ENCODE data around the gene UMAD1. TPM values are rescaled to one million over a fixed set of nuclear protein-coding genes. Genes with fewer than 3 reads are reported as not detected.

UMAD1 gene
- 10 to 100 TPM; 16.9 to 21.8 (median 17.2) TPM for polyA plus RNA-seq

DNA sequence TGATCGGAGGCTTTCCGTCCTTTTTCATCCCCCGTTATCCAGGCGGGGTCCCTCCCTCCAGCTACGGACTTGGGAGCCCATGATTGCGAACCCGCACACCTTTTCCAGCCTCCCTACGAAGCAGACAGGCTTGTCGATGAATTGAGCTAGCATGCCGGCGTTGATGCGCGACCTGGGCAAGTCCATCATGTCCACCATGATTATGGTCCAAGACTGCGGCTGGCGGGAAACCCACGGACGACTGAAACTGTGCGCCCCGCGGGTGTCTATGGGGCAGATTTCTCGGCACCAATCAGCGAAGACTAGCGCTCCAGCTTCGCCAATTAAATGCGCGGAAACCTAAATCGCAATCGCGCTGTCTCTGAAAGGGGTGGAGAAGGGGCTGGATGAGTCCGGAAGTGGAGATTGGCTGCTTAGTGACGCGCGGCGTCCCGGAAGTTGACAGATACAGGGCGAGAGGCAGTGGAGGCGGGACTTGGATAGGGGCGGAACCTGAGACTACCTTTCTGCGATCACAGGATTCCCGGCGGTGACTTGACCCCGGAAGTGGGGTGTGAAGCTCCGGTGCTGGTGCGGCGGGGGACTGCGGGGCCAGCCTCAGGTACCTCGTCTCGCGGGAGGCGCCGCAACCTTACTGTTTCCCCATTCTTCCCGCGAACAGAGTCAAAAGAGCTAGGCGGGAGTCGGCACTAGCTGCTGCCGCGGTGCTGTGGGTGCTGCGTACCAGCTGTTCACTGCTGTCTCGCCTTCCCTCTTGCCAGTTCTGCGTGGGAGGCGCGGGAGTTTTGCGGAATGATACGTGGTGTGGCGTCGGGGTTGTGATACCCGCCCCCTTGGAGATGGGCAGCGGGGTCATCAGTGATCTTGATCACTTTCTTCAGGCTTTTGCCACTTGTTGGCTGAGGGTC lies at the start of gene UMAD1:
Gene UMAD1 (plus strand): TSS at position 532 of the 908 bp plus-strand sequence. CDS start 32,620 bp downstream, outside the sequence.
- Mint-ChIP-seq H3K36me3 (peaks cover 0 to 21% (median 17%) of the 10 kb centered on the region in 3 donors), H3K27me3 (ENCODE audit: low read depth in 3 of 3) (peaks cover 6 to 14% (median 6%) of the 10 kb centered on the region in 3 donors), H3K27ac (peak within 1 kb of the TSS; percentile 91 to 99 (median 97)), H3K4me1 (peaks cover 32 to 63% of the 10 kb centered on the region in 2 donors), H3K9me3 (no peaks in the 10 kb centered on the region), H3K4me3 (peak within 1 kb of the TSS; percentile 90 to 99 (median 98))
- peak; percentile 98 to 99 (median 98) for DNase-seq

DNA sequence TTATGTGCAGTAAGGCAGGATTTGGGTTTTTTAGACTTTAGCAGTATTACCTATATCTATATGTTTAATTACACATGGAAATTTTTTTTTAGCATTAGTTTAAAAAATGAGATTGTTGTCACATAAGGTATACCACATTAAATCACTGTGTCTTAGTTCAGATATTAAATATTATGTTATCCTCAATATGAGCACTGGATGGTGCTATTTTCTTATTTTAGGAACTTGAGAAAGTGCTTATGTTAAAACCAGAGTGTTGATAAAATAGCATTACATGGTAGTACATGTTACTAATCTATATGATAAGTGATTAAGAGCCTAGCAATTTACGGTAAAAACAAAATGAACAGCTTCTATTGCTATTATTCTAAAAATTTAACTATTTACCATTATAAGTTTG lies 45.1 kb upstream of the UMAD1 start:
- Mint-ChIP-seq H3K27me3 (ENCODE audit: low read depth in 3 of 3) (peaks cover 0 to 1% (median 0%) of the 10 kb centered on the region in 3 donors), H3K27ac (peak overlapping the region in 2 of 6 donors; percentile 19 to 66), H3K9me3 (no peaks in the 10 kb centered on the region), H3K36me3 (peaks cover 17 to 31% (median 26%) of the 10 kb centered on the region in 3 donors), H3K4me3 (peak overlapping the region in 1 of 5 donors; percentile 25), H3K4me1 (peaks cover 19 to 24% of the 10 kb centered on the region in 2 donors)
- peak; percentile 11 to 33 (median 32) for DNase-seq

DNA sequence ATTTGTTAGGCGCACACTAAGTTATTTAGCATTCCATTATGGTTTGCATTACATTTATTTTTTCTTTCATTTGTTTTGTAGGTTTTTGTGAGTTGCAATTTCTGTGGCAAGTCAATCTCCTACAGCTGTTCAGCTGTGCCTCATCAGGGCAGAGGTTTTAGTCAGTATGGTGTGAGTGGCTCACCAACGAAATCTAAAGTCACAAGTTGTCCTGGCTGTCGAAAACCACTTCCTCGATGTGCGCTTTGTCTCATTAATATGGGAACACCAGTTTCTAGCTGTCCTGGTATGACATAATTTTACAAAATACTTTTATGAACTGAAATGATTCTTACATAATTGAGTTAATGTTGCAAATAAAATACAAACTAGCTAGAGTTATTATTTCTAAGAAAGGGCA lies 44.4 kb upstream of the UMAD1 start:
- Mint-ChIP-seq H3K27me3 (ENCODE audit: low read depth in 3 of 3) (peaks cover 0 to 2% (median 0%) of the 10 kb centered on the region in 3 donors), H3K9me3 (no peaks in the 10 kb centered on the region), H3K27ac (peak overlapping the region; percentile 66 to 87 (median 78)), H3K36me3 (peaks cover 17 to 35% (median 26%) of the 10 kb centered on the region in 3 donors), H3K4me1 (peaks cover 16 to 24% of the 10 kb centered on the region in 2 donors), H3K4me3 (peak overlapping the region; percentile 54 to 82 (median 73))
- peak; percentile 42 to 65 (median 61) for DNase-seq

DNA sequence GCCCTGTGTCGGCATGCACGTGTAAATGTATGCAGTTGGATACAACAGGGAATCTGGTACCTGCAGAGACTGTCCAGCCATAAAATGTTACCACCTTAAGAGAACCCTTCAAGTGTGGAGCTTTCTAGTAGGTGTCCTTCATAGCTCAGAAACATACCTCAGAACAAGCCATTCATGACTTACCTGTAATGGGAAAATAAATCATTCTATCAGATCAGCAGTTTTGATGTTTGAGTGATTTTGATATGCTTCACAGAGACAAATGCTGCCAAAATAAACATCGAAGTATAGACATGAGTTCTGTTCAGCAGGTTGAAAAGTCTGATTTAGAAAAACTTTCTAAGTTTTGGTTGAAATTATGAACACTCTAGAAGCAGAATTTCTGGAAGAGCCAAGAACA lies 33.5 kb upstream of the UMAD1 start:
- no peaks in the 10 kb centered on the region for H3K9me3 Mint-ChIP-seq
- peaks cover 6 to 13% (median 8%) of the 10 kb centered on the region in 3 donors for H3K36me3 Mint-ChIP-seq
- DNase-seq: no peak
- no peak overlapping the region for H3K27ac Mint-ChIP-seq
- no peak overlapping the region for H3K4me3 Mint-ChIP-seq
- no peaks in the 10 kb centered on the region for H3K27me3 Mint-ChIP-seq (ENCODE audit: low read depth in 3 of 3)
- H3K4me1 Mint-ChIP-seq: no peaks in the 10 kb centered on the region

DNA sequence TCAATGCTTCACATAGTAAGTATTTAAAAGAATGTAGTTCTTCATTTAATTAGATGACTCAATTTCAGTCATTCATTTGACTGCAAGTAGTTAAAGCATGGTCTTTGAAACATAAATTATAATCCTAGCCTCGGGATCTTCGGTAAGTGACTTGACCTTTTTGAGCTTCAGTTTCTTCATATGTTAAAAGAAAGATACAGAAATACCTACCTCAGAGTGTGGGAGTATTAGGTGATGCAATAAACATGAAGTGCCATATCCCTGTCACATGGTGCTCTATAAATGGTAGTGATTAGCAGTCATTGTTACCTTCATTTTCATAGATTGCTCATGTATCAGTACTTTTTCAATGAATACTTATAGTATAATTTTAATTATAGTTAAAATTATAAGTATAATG lies 31.2 kb upstream of the UMAD1 start:
- H3K4me3 Mint-ChIP-seq: no peak overlapping the region
- H3K27ac Mint-ChIP-seq: no peak overlapping the region
- peaks cover 6 to 13% (median 12%) of the 10 kb centered on the region in 3 donors for H3K36me3 Mint-ChIP-seq
- H3K9me3 Mint-ChIP-seq: no peaks in the 10 kb centered on the region
- H3K4me1 Mint-ChIP-seq: no peaks in the 10 kb centered on the region
- no peaks in the 10 kb centered on the region for H3K27me3 Mint-ChIP-seq (ENCODE audit: low read depth in 3 of 3)
- DNase-seq: no peak

DNA sequence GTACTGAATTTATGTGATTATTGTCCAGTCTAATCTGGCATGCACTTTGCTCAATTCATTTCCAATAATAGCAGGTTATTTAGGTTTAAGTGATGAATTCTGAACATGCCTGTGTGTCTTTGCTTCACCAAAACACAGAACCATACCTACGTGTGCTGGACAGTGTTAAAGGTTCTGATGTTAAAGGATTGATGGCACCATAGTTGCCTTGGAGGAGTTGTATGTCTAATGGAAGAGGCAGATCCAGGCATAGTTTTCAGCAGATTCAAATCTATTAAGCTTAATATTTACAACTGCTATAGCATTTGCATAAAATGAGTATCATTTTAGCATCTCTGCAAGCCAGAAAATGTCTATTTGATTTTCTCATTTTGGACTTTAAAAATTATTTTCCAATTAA lies 28.0 kb upstream of the UMAD1 start:
- no peak for DNase-seq
- no peaks in the 10 kb centered on the region for H3K4me1 Mint-ChIP-seq
- no peak overlapping the region for H3K27ac Mint-ChIP-seq
- no peak overlapping the region for H3K4me3 Mint-ChIP-seq
- H3K27me3 Mint-ChIP-seq (ENCODE audit: low read depth in 3 of 3): peaks cover 0 to 1% (median 0%) of the 10 kb centered on the region in 3 donors
- peaks cover 5 to 12% (median 8%) of the 10 kb centered on the region in 3 donors for H3K36me3 Mint-ChIP-seq
- no peaks in the 10 kb centered on the region for H3K9me3 Mint-ChIP-seq

DNA sequence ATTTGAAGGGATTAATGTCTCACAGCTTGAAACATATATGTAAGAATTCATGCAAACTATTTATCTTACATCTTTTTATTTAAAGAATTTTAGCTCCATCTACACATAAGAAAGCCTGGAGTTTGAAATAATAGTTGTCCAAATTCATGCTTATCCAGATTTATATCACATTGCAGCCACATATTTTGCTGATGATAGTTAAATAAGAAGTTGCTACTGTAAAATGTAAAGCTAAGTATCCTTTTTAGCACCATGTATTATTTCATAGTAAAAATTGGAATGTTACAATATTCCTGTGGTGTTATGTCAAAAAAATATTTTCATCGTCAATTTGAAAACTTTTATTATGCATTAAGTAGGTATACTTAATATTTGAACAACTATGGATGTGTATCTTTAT lies 27.3 kb upstream of the UMAD1 start:
- DNase-seq: no peak
- no peaks in the 10 kb centered on the region for H3K4me1 Mint-ChIP-seq
- no peak overlapping the region for H3K4me3 Mint-ChIP-seq
- H3K27me3 Mint-ChIP-seq (ENCODE audit: low read depth in 3 of 3): peaks cover 0 to 1% (median 0%) of the 10 kb centered on the region in 3 donors
- H3K9me3 Mint-ChIP-seq: no peaks in the 10 kb centered on the region
- no peak overlapping the region for H3K27ac Mint-ChIP-seq
- H3K36me3 Mint-ChIP-seq: peaks cover 0 to 7% (median 3%) of the 10 kb centered on the region in 3 donors

DNA sequence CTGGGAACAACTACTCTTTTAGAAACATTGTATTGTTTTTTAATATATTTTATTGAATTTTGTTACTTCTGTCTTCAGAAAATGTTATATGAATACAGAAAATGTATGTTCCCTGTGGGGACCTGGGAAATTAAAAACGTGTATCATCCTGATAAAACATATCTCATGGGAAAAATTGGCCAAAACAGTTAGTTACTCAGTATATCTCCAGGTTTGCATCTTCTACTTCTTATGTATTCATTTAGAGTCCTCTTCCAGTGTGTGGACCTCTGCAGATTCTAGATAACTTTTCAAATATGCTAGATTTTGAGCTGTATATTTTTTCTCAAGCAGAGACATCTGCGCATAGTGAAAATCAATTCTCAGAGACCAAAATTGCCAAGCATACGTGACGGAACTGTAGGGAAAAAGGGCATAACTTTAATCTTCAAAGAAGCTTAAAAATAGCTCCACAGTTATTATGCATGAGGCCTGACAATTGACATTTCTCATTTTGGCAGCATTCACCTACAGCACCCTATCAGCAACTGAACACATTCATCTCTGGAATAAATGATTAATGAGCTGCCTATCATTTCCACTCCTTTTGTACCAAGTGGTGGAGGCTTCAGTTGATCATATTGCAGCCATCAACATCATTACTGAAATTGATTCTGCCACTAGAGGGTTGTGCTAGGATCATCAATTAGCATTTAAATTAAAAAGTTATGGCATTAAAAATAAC lies 26.4 kb upstream of the UMAD1 start:
- no peak for DNase-seq
- no peak overlapping the region for H3K27ac Mint-ChIP-seq
- H3K27me3 Mint-ChIP-seq (ENCODE audit: low read depth in 3 of 3): peaks cover 0 to 3% (median 1%) of the 10 kb centered on the region in 3 donors
- no peaks in the 10 kb centered on the region for H3K9me3 Mint-ChIP-seq
- H3K36me3 Mint-ChIP-seq: peaks cover 0 to 7% (median 3%) of the 10 kb centered on the region in 3 donors
- no peak overlapping the region for H3K4me3 Mint-ChIP-seq
- no peaks in the 10 kb centered on the region for H3K4me1 Mint-ChIP-seq

DNA sequence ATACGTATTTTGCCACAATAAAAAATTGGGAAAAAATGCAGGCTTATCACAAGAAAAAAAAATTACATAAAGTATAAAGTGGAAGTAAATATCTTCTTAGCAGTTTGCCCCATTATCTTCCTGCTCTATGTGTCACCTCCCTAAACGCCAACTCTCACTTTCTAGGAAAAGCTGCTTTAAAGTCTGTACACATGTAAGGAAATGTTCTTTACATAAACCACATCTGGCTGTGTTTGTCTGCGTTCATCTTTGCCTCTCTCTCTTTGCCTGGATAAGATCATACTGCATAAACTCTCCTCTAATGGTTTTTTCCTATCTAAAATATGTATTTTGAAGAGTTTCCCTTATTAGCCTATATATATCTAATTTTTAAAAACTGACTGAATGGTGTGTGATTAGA lies 23.0 kb upstream of the UMAD1 start:
- H3K27ac Mint-ChIP-seq: no peak overlapping the region
- no peaks in the 10 kb centered on the region for H3K9me3 Mint-ChIP-seq
- H3K27me3 Mint-ChIP-seq (ENCODE audit: low read depth in 3 of 3): peaks cover 1 to 4% (median 2%) of the 10 kb centered on the region in 3 donors
- no peaks in the 10 kb centered on the region for H3K4me1 Mint-ChIP-seq
- peaks cover 0 to under 1% (median 0%) of the 10 kb centered on the region in 3 donors for H3K36me3 Mint-ChIP-seq
- DNase-seq: no peak
- no peak overlapping the region for H3K4me3 Mint-ChIP-seq

DNA sequence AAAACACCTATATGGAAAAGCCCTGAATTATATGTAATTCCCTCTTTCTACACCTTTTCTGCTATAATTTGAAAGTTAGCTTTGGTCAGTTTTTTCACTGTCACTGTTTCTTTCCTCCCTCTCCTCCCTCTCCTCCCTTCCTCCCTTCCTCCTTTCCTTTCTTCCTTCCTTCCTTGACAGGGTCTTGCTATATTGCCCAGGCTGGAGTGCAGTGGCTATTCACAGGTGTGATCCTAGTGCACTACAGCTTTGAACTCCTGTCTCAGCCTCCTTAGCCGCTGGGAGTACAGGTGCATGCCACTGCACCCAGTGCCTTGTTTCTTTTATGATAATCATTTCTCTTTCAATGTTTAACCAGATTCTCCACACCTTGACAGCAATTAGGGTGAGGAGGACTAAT lies 22.1 kb upstream of the UMAD1 start:
- Mint-ChIP-seq H3K27ac (peak overlapping the region in 1 of 6 donors; percentile 39), H3K27me3 (ENCODE audit: low read depth in 3 of 3) (peaks cover 1 to 4% (median 2%) of the 10 kb centered on the region in 3 donors), H3K9me3 (no peaks in the 10 kb centered on the region), H3K4me1 (no peaks in the 10 kb centered on the region), H3K4me3 (no peak overlapping the region), H3K36me3 (no peaks in the 10 kb centered on the region)
- DNase-seq: no peak

DNA sequence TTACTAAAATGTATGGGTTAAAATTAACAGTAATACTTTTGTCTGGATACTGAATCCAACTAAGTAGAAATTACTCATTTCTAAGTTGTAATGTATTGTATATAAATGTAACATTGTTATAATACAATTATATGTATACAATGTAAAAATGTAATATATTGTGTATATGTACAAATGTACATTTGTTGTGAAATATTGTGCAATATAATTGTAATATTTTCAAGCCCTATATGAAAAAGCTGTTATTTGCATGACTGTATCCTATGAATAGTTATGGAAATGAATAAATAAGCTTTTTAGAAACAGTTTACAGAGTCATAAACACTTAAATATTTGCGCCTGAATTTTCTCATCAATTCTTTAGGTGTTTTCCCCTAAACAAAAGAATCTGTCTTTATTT lies 20.3 kb upstream of the UMAD1 start:
- Mint-ChIP-seq H3K27me3 (ENCODE audit: low read depth in 3 of 3) (peaks cover 1 to 4% (median 2%) of the 10 kb centered on the region in 3 donors), H3K36me3 (no peaks in the 10 kb centered on the region), H3K27ac (no peak overlapping the region), H3K4me3 (no peak overlapping the region), H3K9me3 (no peaks in the 10 kb centered on the region), H3K4me1 (no peaks in the 10 kb centered on the region)
- no peak for DNase-seq

DNA sequence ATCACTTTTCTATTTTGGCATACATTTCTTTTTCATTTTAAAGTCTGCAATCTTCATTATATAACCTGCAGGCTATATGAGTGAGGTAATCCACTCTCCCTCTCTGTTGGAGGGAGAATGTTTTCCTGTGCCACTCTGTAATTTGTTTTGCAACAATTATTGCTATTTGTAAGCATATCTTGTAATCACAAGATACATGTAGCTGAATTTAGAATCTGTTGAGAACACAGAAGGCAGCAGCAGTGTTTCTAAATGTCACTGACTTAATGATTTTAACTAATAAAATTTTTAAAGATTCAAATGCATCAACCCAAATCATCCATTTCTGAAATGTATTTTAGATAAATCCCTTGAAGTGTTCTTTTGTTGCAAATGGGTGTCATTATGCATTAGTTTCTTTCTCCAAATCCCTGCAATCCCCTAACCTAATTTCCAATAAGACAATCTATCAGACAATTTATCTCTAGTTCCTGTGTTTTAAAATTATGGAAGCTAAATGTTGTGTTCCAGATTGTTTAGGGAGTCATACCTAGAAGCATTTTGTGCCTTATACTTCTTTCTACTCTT lies 19.8 kb upstream of the UMAD1 start:
- Mint-ChIP-seq H3K27me3 (ENCODE audit: low read depth in 3 of 3) (peaks cover 1 to 4% (median 2%) of the 10 kb centered on the region in 3 donors), H3K4me1 (no peaks in the 10 kb centered on the region), H3K4me3 (no peak overlapping the region), H3K9me3 (peaks cover 0 to 2% (median 0%) of the 10 kb centered on the region in 6 donors), H3K36me3 (peaks cover 0 to under 1% (median 0%) of the 10 kb centered on the region in 3 donors), H3K27ac (no peak overlapping the region)
- no peak for DNase-seq

DNA sequence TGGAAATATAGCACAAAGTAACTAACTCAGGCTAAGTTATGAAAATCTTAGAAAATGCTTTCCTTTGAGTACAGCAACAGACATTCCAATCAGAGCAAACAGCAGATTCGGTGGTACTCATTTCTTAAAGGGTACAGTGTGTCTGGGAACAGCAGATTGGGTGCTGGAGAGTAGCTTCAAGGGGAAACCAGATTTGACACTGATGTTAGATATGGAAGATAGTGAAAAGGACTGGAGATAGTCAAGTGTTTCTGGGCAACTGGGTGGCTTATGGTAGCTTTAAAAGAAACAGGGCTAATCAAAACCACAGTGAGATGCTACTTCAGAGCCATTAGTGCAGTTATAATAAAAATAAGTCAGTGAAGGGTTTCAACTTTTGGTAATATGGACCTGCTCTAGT lies 12.1 kb upstream of the UMAD1 start:
- Mint-ChIP-seq H3K9me3 (peaks cover 0 to 8% (median 2%) of the 10 kb centered on the region in 6 donors), H3K4me1 (no peaks in the 10 kb centered on the region), H3K27ac (no peak overlapping the region), H3K27me3 (ENCODE audit: low read depth in 3 of 3) (peaks cover 0 to 12% (median 4%) of the 10 kb centered on the region in 3 donors), H3K4me3 (no peak overlapping the region), H3K36me3 (peaks cover 5 to 12% (median 9%) of the 10 kb centered on the region in 3 donors)
- DNase-seq: no peak
